Hematopoietic multipotent progenitor cell treated with erythropoietin and hydrocortisone succinate and interleukin-3 and kit ligand, for 17 days (in vitro differentiated cells): Measurements from ENCODE around the gene C16orf96.
"Not testable (repeated sequence)": the region's sequence is repeated elsewhere in the genome, so short reads cannot be mapped to it uniquely, and the experiment has no call there.

Source experiments
- DNase-seq: peaks from one replicate; pipeline ENCODE4 v3.0.0-alpha.2; 2015; ENCODE audit warnings: low spot score

Gene C16orf96

GRCh38 chr16:4566144-4566543 lies 10.0 kb downstream of the C16orf96 start:
- no peak for DNase-seq

DNA sequence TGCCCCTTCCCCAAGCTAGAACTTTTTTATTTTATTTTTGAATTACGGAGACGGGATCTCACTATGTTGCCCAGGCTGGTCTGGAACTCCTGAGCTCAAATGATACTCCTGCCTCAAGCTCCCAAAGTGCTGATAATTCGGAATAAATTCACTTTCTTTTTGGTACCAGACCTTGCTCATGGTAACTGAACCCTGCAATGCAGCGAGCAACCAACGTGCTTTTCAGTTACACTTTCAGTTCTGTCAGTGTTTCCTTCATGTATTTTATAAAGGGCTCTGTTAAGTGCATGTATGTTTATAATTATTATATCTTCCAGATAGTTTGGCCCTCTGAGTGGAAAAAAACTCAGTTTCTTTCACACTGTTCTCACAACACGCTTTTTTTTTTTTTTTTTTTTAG lies 13.9 kb downstream of the C16orf96 start:
- no peak for DNase-seq

GRCh38 chr16:4570688-4571321 lies 14.7 kb downstream of the C16orf96 start:
- DNase-seq = no peak

DNA sequence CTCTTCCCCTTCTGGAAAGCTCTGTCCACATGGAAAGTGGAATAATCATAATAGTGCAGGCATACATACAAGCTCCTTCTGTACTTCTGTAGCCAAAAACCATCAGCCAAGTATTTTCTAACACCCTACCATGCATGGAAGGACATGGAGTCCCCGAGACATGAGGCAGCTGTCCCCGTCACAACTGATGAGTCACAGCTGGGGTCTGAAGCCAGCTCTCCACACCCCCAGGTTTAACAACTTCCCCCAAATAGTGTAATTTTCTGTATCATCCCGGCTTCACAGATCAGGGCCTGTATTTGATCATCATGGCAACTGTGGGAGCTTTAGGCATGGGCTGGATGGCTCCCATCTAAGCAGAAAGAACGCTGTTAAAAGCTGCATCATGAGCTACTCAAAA lies 16.6 kb downstream of the C16orf96 start:
- DNase-seq = no peak

- not testable (repeated sequence) for DNase-seq
These were observed 17.8 kb downstream of the C16orf96 start for GRCh38 chr16:4573926-4574325.

DNA sequence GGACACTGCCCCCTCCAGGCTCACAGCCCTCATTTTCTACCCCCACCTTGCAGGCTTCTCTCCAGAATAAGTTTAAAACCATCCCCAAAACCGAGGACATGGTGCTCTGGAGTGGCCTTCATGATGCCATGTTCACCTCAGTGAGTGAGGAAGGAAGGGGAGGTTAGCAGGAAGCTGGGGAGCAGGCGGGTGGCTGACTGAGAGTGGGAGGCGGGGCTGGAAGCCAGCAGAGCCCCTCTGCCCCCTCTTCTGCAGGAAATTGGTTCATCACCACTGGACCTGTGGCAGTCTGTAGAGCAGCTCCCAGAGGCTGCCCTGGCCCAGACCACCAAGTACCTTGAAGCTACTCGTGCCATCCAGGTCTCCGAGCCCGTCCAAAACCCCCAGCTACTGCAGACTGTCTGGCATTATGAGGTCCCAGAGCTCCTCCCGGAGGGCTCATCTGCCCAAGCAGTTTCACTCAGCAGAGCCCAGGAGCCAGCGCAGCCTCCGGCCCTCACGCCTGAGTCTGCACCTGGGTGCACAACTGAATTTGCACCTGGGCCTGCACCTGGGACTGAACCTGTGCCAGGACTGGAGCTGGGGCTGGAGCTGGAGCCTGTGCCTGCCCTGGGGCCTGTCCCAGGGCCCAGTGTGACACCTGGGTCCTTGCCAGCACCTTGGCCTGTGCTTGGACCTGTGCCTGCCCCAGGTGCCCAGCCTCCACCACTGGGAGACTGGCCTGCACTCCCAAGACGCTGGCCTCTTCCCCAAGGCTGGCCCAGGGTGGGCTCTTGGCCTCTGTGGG lies 19.0 kb downstream of the C16orf96 start:
- no peak for DNase-seq

DNA sequence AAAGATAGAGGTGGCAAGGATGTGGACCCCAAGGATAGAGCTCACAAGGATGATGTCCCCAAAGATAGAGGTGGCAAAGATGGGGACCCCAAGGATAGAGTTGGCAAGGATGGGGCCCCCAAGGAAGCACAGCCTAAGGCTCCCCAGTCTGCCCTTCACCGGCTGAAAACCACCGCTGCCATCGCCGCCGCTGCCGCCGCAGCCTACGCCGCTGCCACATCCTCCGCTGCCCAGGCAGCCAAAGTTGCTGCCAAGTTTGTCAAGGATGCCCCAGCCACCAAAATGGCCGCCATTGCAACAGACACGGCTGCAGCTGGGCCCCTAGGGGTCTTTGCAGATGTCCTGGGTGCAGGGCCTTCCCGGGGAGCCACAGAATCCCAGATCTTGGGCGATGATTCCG lies 19.9 kb downstream of the C16orf96 start:
- no peak for DNase-seq

DNA sequence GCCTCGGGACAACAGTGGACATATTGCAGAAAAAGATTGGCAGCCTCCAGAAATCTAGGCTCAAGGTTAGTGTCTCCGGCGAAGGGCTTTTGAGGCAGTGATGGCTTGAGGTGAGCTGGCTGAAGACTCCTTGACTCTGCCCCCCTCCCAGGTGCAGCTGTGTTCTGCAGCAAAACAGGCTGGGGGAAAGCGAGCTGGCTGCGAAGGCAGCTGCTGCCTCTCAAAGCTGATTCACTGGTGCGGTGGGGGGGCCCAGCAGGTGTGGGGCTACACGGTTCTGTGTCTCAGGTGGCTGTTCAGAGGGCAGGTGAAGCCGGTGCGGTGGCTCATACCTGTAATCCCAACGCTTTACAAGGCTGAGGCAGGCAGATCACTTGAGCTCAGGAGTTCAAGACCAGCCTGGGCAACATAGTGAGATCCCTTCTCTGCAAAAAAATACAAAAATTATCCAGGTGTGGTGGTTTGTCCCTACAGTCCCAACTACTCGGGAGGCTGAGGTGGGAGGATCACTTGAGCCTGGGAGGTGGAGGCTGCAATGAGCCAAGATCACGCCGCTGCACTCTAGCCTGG lies 22.9 kb downstream of the C16orf96 start:
- no peak for DNase-seq

GRCh38 chr16:4580250-4580649 lies 24.1 kb downstream of the C16orf96 start:
- DNase-seq = no peak

- DNase-seq = no peak
These were observed 27.8 kb downstream of the C16orf96 start for GRCh38 chr16:4583906-4584305.

DNA sequence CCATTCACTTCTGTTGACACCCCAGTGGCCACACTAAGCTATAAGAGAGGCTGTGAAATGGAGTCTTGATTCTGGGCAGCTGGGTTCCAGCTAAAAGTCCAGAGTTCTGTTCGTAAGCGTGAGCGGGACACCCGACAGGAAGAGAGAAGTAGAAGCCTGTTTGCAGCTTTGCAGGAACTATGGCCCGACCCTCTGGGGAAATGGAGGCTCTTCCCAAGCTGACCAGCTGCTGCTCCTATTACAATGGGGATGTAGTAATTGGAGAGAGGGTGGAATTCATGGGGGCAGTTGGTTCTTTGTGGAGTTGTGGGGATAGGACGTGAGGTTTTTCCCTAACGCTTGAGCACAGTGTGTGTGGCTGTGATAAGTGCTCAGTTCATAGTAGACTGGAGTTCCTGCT lies 30.2 kb downstream of the C16orf96 start:
- no peak for DNase-seq

- DNase-seq = no peak
These were observed 32.2 kb downstream of the C16orf96 start for GRCh38 chr16:4588386-4588785.

DNA sequence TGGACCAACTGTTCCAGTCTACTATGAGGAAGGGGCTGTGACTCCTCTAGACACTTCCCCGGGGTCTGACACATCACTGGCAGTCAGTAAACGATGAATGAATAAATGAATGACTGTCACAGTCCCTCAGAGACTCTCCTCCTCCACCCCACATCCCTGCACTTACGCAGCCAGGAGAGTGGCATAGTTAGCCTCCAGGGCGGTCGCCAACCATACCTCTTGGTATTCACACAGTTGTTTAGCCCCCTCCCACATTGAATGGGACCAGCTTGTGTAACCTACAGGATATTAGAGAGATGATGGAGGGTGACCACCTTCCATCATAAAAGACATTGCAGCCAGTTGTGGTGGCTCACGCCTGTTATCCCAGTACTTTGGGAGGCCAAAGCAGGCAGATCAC lies 32.8 kb downstream of the C16orf96 start:
- no peak for DNase-seq

- no peak for DNase-seq
These were observed 35.1 kb downstream of the C16orf96 start for GRCh38 chr16:4591191-4591590.

DNA sequence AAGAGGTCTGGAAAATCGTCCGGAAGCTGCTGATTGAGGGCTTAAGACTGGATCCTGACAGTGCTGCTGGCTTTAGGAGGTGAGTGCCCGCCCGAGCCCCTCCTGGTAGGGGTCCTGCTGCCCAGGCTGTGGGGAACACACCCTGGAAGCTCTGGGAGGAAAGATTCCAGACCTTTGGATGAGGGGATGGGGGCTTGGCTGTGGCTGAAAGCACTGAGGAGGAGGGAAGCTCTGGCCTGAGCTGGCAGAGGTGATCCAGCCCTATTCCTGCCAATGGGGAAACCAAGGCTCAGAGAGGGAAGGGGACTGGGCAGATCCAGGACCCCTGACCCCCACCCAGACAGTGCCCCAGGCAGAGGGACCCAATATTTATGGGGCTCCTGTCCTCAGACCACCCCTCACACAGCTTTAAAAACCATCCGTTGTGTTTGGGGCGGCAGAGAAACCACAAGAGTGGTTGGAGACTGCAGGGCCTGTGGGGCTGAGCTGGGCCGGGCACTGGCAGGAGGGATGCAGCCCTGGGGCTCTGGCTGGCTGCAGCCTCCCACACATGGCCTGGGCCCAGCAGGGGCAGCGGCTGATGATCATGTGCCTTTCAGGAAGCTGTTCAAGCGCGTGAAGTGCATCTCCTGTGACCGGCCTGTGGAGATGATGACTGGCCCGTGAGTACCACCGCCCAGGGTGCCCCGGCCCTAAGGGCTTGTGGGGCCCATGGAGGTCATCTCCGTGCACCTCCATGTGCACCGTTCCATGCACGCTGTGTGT lies 35.7 kb downstream of the C16orf96 start:
- DNase-seq = no peak

- DNase-seq = no peak
These were observed 36.9 kb downstream of the C16orf96 start for GRCh38 chr16:4593086-4593485.

DNA sequence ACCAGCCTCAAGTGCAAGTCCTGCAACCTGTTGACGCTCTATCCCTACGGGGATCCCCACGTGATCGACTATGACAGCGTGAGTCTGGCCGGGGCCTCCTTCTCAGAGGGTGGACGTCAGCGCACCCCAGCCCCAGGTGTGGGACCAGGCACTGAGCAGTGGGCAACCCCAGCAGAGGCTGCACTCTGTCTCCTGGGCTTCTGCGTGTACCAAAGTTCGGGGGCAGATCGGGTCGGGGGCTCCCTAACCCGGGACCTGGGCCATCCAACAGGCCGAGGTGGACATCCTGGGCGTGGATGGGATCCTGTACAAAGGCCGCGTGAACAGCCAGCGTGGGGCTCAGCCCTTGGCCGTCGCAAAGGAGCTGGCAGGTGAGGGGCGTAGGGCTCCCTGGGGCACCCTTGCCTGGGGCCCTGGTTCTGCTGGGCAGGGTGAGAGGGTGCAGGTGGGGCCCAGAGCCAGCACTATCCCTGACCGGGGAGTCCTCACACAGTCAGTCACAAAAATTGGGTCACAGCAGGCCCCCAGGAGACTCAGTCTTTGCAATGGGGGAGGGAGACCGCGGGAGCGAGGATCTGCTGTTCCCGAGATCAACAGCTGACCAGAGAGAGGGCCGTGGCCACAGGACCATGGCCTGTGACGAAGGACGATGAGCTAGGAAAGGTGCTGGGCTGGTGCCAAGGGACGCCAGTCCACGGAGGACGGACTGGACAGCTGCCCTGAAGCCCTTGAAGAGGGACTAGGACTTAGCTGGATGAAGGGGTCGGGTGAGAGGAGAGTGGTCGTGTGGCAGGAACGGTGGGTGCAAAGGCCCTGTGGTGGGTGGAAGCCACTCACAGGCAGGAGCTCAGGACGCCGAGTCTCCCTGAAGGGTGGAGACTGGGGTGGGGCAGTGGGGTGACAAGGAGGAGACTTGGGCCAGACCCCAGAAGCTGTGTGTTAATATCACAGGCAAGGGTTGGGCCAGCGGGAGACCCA lies 38.6 kb downstream of the C16orf96 start:
- DNase-seq = no peak

DNA sequence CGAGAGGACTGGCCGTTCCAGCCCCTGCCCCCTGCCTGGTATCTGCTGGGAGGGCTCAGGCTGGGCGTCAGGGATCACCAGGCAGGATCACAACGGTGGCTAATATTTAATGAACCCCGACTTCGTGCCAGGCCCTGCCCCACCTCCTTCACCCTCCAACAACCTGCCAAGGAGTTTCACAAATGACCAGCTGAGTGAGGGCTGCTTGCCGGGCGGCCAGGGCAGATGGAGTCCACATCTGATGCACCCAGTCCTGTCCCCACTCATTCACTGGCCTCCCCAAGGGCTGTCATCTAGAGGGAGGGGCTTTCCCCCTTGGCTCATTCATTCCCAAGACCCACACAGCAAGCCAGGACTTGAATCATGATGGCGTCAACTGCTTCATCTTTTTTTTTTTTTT lies 41.0 kb downstream of the C16orf96 start:
- DNase-seq = no peak

- DNase-seq = no peak
These were observed 42.9 kb downstream of the C16orf96 start for GRCh38 chr16:4599037-4599436.

GRCh38 chr16:4599545-4599944 lies 43.4 kb downstream of the C16orf96 start:
- DNase-seq = no peak

- no peak for DNase-seq
These were observed 45.1 kb downstream of the C16orf96 start for GRCh38 chr16:4601036-4601863.
